IMR-90 (cell line): ENCODE data around the gene ANXA2. TPM values are rescaled to one million over a fixed set of nuclear protein-coding genes. Genes with fewer than 3 reads are reported as not detected.

Source experiments
- ATAC-seq: fragments of 200-7000 bp; cut with Tn5 transposase; 2 replicates; pipeline ENCODE4 v1.9.1; 2020; ENCODE audit warnings: low read depth, mild to moderate bottlenecking, moderate library complexity
- BruUV-seq: library from RNA; stranded (reverse); fragments of 400-500 nt; replicated peaks from 2 replicates; lab custom pipeline; 2021; lab: Mats Ljungman, UMichigan
- CTCF ChIA-PET: fragments of 300-600 bp; formaldehyde crosslinking; extraction: SDS; loops from one replicate; lab custom pipeline; 2021; ENCODE audit warnings: antibody characterized with exemption; lab: Yijun Ruan, JAX
- POLR2A ChIA-PET: fragments of 300-600 bp; sonication (Branson Sonifier 250); formaldehyde crosslinking; loops from one replicate; lab custom pipeline; 2022; ENCODE audit warnings: antibody characterized with exemption; ENCODE audit not compliant: unreplicated experiment; lab: Charles Lee
- DNase-seq: peaks from one replicate; pipeline ENCODE4 v3.0.0; 2013
- H2AFZ ChIP-seq: replicated peaks from 2 replicates; pipeline ENCODE3; 2013; ENCODE audit warnings: low read length, mild to moderate bottlenecking; ENCODE audit not compliant: poor library complexity
- H2AK5ac ChIP-seq: 2 replicates; pipeline ENCODE4 v1.6.1; 2013; ENCODE audit warnings: low read depth, low read length, inconsistent platforms
- H2AK9ac ChIP-seq: replicated peaks from 2 replicates; pipeline ENCODE3; 2013; ENCODE audit warnings: mild to moderate bottlenecking, low read depth, low read length, moderate library complexity; ENCODE audit not compliant: poor library complexity
- H2BK120ac ChIP-seq: 2 replicates; pipeline ENCODE4 v1.6.1; 2013; ENCODE audit warnings: low read depth, low read length, inconsistent platforms
- H2BK15ac ChIP-seq: 3 replicates; pipeline ENCODE4 v1.6.1; 2013; ENCODE audit warnings: low read depth, low read length, inconsistent platforms
- H2BK20ac ChIP-seq: 2 replicates; pipeline ENCODE4 v1.6.1; 2013; ENCODE audit warnings: low read depth, mild to moderate bottlenecking, inconsistent platforms, low read length, moderate library complexity
- H2BK5ac ChIP-seq: 2 replicates; pipeline ENCODE4 v1.6.1; 2013; ENCODE audit warnings: mild to moderate bottlenecking, low read depth, low read length, inconsistent platforms; ENCODE audit not compliant: poor library complexity, severe bottlenecking
- H3K14ac ChIP-seq: replicated peaks from 2 replicates; pipeline ENCODE4 v1.6.1; 2013; ENCODE audit warnings: low read depth, low read length, inconsistent platforms
- H3K18ac ChIP-seq: 2 replicates; pipeline ENCODE4 v1.6.1; 2013; ENCODE audit warnings: low read depth, low read length, control low read depth
- H3K23ac ChIP-seq: 2 replicates; pipeline ENCODE4 v1.6.1; 2013; ENCODE audit warnings: low read depth, low read length, inconsistent platforms
- H3K27ac ChIP-seq: 2 replicates; pipeline ENCODE4 v1.5.1; 2013; ENCODE audit warnings: mild to moderate bottlenecking, control low read depth, low read length; ENCODE audit not compliant: insufficient read depth
- H3K27me3 ChIP-seq: 2 replicates; pipeline ENCODE4 v1.6.1; 2013; ENCODE audit warnings: low read length; ENCODE audit not compliant: control insufficient read depth, insufficient read depth
- H3K36me3 ChIP-seq: 2 replicates; pipeline ENCODE4 v1.6.1; 2013; ENCODE audit warnings: low read length, mixed read lengths; ENCODE audit not compliant: control insufficient read depth, insufficient read depth
- H3K4ac ChIP-seq: 2 replicates; pipeline ENCODE4 v1.6.1; 2013; ENCODE audit warnings: low read depth, low read length, inconsistent platforms
- H3K4me1 ChIP-seq: 2 replicates; pipeline ENCODE4 v1.6.1; 2013; ENCODE audit warnings: low read length, mixed read lengths; ENCODE audit not compliant: control insufficient read depth, insufficient read depth
- H3K4me2 ChIP-seq: 2 replicates; pipeline ENCODE4 v1.6.1; 2013; ENCODE audit warnings: low read depth, mild to moderate bottlenecking, control low read depth, low read length, moderate library complexity
- H3K4me3 ChIP-seq: 2 replicates; pipeline ENCODE4 v1.5.1; 2013; ENCODE audit warnings: low read depth, mild to moderate bottlenecking, control low read depth, low read length, moderate library complexity; ENCODE audit not compliant: insufficient read depth
- H3K56ac ChIP-seq: 2 replicates; pipeline ENCODE4 v1.6.1; 2013; ENCODE audit warnings: low read length, inconsistent platforms; ENCODE audit not compliant: insufficient read depth; ENCODE audit errors: extremely low read depth
- H3K79me1 ChIP-seq, 2 experiments: 2 replicates each; pipeline ENCODE4 v1.6.1; 2013; ENCODE audit warnings: low read length in 2 of 2, inconsistent platforms in 1 of 2, low read depth in 1 of 2
- H3K9ac ChIP-seq: 2 replicates; pipeline ENCODE4 v1.6.1; 2013; ENCODE audit warnings: low read depth, low read length, control low read depth
- H3K9me1 ChIP-seq: 2 replicates; pipeline ENCODE4 v1.6.1; 2013; ENCODE audit warnings: low read length, inconsistent platforms; ENCODE audit not compliant: insufficient read depth
- H3K9me3 ChIP-seq: 2 replicates; pipeline ENCODE4 v1.6.1; 2013; ENCODE audit warnings: low read length; ENCODE audit not compliant: control insufficient read depth, insufficient read depth
- H4K20me1 ChIP-seq: 2 replicates; pipeline ENCODE4 v1.6.1; 2013; ENCODE audit warnings: low read length, inconsistent platforms; ENCODE audit not compliant: insufficient read depth
- H4K5ac ChIP-seq: 2 replicates; pipeline ENCODE4 v1.6.1; 2013; ENCODE audit warnings: mild to moderate bottlenecking, low read depth, low read length, control low read depth
- H4K8ac ChIP-seq, 2 experiments: 2 replicates each; pipeline ENCODE4 v1.6.1; 2013; ENCODE audit warnings: low read depth in 2 of 2, low read length in 2 of 2, control low read depth in 1 of 2, inconsistent platforms in 1 of 2
- H4K91ac ChIP-seq: 2 replicates; pipeline ENCODE4 v1.6.1; 2013; ENCODE audit warnings: low read depth, low read length, inconsistent platforms; ENCODE audit not compliant: insufficient read depth
- CHD1 ChIP-seq: IDR thresholded peaks from 2 replicates; pipeline ENCODE4 v1.6.1; 2012; ENCODE audit warnings: low read depth, low read length, improper control_type of control experiment
- FOS ChIP-seq: fragments of 150-350 bp; IDR thresholded peaks from 2 replicates; pipeline ENCODE4 v1.6.1; 2016; ENCODE audit warnings: low read depth, low read length
- POLR2A ChIP-seq: IDR thresholded peaks from 2 replicates; pipeline ENCODE4 v1.6.1; 2012; ENCODE audit warnings: mild to moderate bottlenecking, low read depth, low read length
- RAD21 ChIP-seq: IDR thresholded peaks from 2 replicates; pipeline ENCODE4 v1.6.1; 2012; ENCODE audit warnings: low read length, improper control_type of control experiment
- USF2 ChIP-seq: fragments of 150-350 bp; IDR thresholded peaks from 2 replicates; pipeline ENCODE4 v1.6.1; 2017; ENCODE audit warnings: mild to moderate bottlenecking, antibody characterized with exemption, low read length, low read depth
- WGBS, 2 experiments: methylation state at CpG; one replicate each; pipeline versions ENCODE4 v1.1.5 to v1.1.7; 2013; ENCODE audit warnings: missing lambda C conversion rate in 2 of 2; ENCODE audit not compliant: insufficient read length in 1 of 2; ENCODE audit errors: extremely low coverage in 2 of 2; 5-methylcytosine and 5-hydroxymethylcytosine counted together
- dilution Hi-C: fragments of 300-500 bp; cut with HindIII; formaldehyde crosslinking; loops from one replicate; pipeline ENCODE4 v1.14.3; 2018; ENCODE audit warnings: low sequenced_read_pairs; ENCODE audit not compliant: unreplicated experiment
- in situ Hi-C: fragments of 300-500 bp; cut with MboI; formaldehyde crosslinking; loops from 3 replicates; pipeline ENCODE4 v1.14.3; 2019; ENCODE audit warnings: low sequenced_read_pairs, inconsistent platforms, mixed read lengths
- intact Hi-C: fragments of 100-400 bp; cut with micrococcal nuclease; formaldehyde crosslinking; loops from 2 replicates; pipeline ENCODE4 v1.10.0; 2022
- polyA plus RNA-seq, 3 experiments: library from polyadenylated mRNA; depleted of rRNA; stranded (reverse); fragments of >200 nt; gene quantifications; 2 replicates each; pipeline ENCODE4 v1.2.3, GENCODE V29; 2012; ENCODE audit warnings: low replicate concordance in 1 of 3
- total RNA-seq: library from RNA; depleted of rRNA; stranded (reverse); fragments of >200 nt; gene quantifications from 2 replicates; pipeline ENCODE4 v1.2.3, GENCODE V29; 2012

Gene ANXA2
- total and polyA plus RNA-seq, 2 of the 4 experiments (the other 2 are of a cell fraction) = 7,454 to 8,412 TPM

- H2AFZ ChIP-seq = no peak overlapping the region
- peaks cover 0 to 6% of the 10 kb centered on the region in 2 experiments; a peak in 3 of 4 replicates for H3K79me1 ChIP-seq
- H2BK120ac ChIP-seq = no peak overlapping the region
- no peak overlapping the region for H2AK5ac ChIP-seq
- 0 out of 2 replicates have a peak, but pooled peaks cover under 1% of the 10 kb centered on the region for H4K20me1 ChIP-seq
- POLR2A ChIA-PET = no interaction called here
- H3K4me3 ChIP-seq = no peak overlapping the region
- H3K27me3 ChIP-seq = no peaks in the 10 kb centered on the region
- no peak overlapping the region for H4K5ac ChIP-seq
- no peaks in the 10 kb centered on the region for H3K9me1 ChIP-seq
- H3K4me2 ChIP-seq = no peak overlapping the region
- H3K27ac ChIP-seq = no peak overlapping the region
- no peak for ATAC-seq
- H3K36me3 ChIP-seq = peaks cover 5% of the 10 kb centered on the region
- H3K4me1 ChIP-seq = peaks cover 2% of the 10 kb centered on the region
- H2BK20ac ChIP-seq = no peak overlapping the region
- no peak overlapping the region for H2AK9ac ChIP-seq
- H2BK15ac ChIP-seq = no peak overlapping the region
- no peak overlapping the region for H3K4ac ChIP-seq
- no TSS peak for BruUV-seq
- CTCF ChIA-PET = no interaction called here
- H3K23ac ChIP-seq = no peak overlapping the region
- no peak overlapping the region for H4K91ac ChIP-seq
- DNase-seq = no peak
- no peak overlapping the region for H3K56ac ChIP-seq
- WGBS, 2 experiments = no CpG with 5 or more reads among the region's 1 CpG
- H3K9ac ChIP-seq = no peak overlapping the region
- no peak overlapping the region for H3K14ac ChIP-seq
- no peaks in the 10 kb centered on the region for H3K9me3 ChIP-seq
- H4K8ac ChIP-seq = no peak overlapping the region
- no peak overlapping the region for H3K18ac ChIP-seq
- dilution Hi-C loops = no loop called here
- TF ChIP-seq POLR2A = no peak
- TF ChIP-seq USF2 = no peak
- TF ChIP-seq RAD21 = no peak
- no peak for TF ChIP-seq FOS
- no peak for TF ChIP-seq CHD1
- intact Hi-C loops = no loop called here
- H2BK5ac ChIP-seq = no peak overlapping the region
- in situ Hi-C loops = loop anchor here (25.0 kb wide), 1 partner anchor 751 kb away; the partner anchor contains the start of gene BNIP2
These were observed 40.9 kb upstream of the ANXA2 start for GRCh38 chr15:60438646-60439045.
